HepG2 (cell line): ENCODE measurements around the gene PARM1.

Source experiments
- CTCF ChIP-seq: sonication (generic); formaldehyde crosslinking; IDR thresholded peaks from 2 replicates; pipeline ENCODE4 v1.5.0; 2020; ENCODE audit warnings: mild to moderate bottlenecking, missing genetic modification reagents, moderate library complexity
- GZF1 ChIP-seq: sonication (generic); formaldehyde crosslinking; IDR thresholded peaks from 2 replicates; pipeline ENCODE4 v1.5.1; 2020; ENCODE audit warnings: mild to moderate bottlenecking, missing genetic modification reagents
- NFATC3 ChIP-seq: sonication (generic); formaldehyde crosslinking; IDR thresholded peaks from 2 replicates; pipeline ENCODE4 v1.5.1; 2020; ENCODE audit warnings: mild to moderate bottlenecking, missing genetic modification reagents
- SMARCC2 ChIP-seq: fragments of 450-650 bp; IDR thresholded peaks from 2 replicates; pipeline ENCODE4 v1.6.1; 2017; ENCODE audit warnings: antibody characterized with exemption, mild to moderate bottlenecking
- ZNF747 ChIP-seq: sonication (generic); formaldehyde crosslinking; IDR thresholded peaks from 2 replicates; pipeline ENCODE4 v1.8.1; 2023; ENCODE audit warnings: missing genetic modification reagents, mild to moderate bottlenecking, borderline replicate concordance
- TF ChIP-seq, protein P1 (sequence below): sonication (generic); formaldehyde crosslinking; IDR thresholded peaks from 2 replicates; pipeline ENCODE4 v1.4.0; 2020; ENCODE audit warnings: mild to moderate bottlenecking, missing genetic modification reagents
- TF ChIP-seq, protein P2 (sequence below): sonication (generic); formaldehyde crosslinking; IDR thresholded peaks from 2 replicates; pipeline ENCODE4 v1.4.0; 2020; ENCODE audit warnings: missing genetic modification reagents
- TF ChIP-seq, protein P3 (sequence below): sonication (generic); formaldehyde crosslinking; IDR thresholded peaks from 2 replicates; pipeline ENCODE4 v1.4.0; 2020; ENCODE audit warnings: missing genetic modification reagents
- TF ChIP-seq, protein P4 (sequence below): IDR thresholded peaks from 2 replicates; pipeline ENCODE4 v1.6.1; 2016; ENCODE audit warnings: low read depth, control low read depth

GRCh38 chr4:75016472-75016871, 83.6 kb downstream of the PARM1 start:
- TF ChIP-seq, protein P1, sequence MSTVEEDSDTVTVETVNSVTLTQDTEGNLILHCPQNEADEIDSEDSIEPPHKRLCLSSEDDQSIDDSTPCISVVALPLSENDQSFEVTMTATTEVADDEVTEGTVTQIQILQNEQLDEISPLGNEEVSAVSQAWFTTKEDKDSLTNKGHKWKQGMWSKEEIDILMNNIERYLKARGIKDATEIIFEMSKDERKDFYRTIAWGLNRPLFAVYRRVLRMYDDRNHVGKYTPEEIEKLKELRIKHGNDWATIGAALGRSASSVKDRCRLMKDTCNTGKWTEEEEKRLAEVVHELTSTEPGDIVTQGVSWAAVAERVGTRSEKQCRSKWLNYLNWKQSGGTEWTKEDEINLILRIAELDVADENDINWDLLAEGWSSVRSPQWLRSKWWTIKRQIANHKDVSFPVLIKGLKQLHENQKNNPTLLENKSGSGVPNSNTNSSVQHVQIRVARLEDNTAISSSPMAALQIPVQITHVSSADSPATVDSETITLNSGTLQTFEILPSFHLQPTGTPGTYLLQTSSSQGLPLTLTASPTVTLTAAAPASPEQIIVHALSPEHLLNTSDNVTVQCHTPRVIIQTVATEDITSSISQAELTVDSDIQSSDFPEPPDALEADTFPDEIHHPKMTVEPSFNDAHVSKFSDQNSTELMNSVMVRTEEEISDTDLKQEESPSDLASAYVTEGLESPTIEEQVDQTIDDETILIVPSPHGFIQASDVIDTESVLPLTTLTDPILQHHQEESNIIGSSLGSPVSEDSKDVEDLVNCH (CRISPR knock-in tag), result no peak
- TF ChIP-seq SMARCC2 (no peak), CTCF (CRISPR knock-in tag) (no peak), NFATC3 (no peak), GZF1 (CRISPR knock-in tag) (no peak), ZNF747 (CRISPR knock-in tag) (no peak)
- TF ChIP-seq, protein P2, sequence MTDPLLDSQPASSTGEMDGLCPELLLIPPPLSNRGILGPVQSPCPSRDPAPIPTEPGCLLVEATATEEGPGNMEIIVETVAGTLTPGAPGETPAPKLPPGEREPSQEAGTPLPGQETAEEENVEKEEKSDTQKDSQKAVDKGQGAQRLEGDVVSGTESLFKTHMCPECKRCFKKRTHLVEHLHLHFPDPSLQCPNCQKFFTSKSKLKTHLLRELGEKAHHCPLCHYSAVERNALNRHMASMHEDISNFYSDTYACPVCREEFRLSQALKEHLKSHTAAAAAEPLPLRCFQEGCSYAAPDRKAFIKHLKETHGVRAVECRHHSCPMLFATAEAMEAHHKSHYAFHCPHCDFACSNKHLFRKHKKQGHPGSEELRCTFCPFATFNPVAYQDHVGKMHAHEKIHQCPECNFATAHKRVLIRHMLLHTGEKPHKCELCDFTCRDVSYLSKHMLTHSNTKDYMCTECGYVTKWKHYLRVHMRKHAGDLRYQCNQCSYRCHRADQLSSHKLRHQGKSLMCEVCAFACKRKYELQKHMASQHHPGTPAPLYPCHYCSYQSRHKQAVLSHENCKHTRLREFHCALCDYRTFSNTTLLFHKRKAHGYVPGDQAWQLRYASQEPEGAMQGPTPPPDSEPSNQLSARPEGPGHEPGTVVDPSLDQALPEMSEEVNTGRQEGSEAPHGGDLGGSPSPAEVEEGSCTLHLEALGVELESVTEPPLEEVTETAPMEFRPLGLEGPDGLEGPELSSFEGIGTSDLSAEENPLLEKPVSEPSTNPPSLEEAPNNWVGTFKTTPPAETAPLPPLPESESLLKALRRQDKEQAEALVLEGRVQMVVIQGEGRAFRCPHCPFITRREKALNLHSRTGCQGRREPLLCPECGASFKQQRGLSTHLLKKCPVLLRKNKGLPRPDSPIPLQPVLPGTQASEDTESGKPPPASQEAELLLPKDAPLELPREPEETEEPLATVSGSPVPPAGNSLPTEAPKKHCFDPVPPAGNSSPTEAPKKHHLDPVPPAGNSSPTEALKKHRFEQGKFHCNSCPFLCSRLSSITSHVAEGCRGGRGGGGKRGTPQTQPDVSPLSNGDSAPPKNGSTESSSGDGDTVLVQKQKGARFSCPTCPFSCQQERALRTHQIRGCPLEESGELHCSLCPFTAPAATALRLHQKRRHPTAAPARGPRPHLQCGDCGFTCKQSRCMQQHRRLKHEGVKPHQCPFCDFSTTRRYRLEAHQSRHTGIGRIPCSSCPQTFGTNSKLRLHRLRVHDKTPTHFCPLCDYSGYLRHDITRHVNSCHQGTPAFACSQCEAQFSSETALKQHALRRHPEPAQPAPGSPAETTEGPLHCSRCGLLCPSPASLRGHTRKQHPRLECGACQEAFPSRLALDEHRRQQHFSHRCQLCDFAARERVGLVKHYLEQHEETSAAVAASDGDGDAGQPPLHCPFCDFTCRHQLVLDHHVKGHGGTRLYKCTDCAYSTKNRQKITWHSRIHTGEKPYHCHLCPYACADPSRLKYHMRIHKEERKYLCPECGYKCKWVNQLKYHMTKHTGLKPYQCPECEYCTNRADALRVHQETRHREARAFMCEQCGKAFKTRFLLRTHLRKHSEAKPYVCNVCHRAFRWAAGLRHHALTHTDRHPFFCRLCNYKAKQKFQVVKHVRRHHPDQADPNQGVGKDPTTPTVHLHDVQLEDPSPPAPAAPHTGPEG, result no peak
- TF ChIP-seq, protein P3, sequence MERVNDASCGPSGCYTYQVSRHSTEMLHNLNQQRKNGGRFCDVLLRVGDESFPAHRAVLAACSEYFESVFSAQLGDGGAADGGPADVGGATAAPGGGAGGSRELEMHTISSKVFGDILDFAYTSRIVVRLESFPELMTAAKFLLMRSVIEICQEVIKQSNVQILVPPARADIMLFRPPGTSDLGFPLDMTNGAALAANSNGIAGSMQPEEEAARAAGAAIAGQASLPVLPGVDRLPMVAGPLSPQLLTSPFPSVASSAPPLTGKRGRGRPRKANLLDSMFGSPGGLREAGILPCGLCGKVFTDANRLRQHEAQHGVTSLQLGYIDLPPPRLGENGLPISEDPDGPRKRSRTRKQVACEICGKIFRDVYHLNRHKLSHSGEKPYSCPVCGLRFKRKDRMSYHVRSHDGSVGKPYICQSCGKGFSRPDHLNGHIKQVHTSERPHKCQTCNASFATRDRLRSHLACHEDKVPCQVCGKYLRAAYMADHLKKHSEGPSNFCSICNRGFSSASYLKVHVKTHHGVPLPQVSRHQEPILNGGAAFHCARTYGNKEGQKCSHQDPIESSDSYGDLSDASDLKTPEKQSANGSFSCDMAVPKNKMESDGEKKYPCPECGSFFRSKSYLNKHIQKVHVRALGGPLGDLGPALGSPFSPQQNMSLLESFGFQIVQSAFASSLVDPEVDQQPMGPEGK (CRISPR knock-in tag), result no peak
- TF ChIP-seq, protein P4, sequence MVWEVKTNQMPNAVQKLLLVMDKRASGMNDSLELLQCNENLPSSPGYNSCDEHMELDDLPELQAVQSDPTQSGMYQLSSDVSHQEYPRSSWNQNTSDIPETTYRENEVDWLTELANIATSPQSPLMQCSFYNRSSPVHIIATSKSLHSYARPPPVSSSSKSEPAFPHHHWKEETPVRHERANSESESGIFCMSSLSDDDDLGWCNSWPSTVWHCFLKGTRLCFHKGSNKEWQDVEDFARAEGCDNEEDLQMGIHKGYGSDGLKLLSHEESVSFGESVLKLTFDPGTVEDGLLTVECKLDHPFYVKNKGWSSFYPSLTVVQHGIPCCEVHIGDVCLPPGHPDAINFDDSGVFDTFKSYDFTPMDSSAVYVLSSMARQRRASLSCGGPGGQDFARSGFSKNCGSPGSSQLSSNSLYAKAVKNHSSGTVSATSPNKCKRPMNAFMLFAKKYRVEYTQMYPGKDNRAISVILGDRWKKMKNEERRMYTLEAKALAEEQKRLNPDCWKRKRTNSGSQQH, result no peak
